ENCODE measurements around the gene LINGO3.
"Not testable (repeated sequence)": the region's sequence is repeated elsewhere in the genome, so short reads cannot be mapped to it uniquely, and the experiment has no call there.

The LINGO3 gene, protein sequence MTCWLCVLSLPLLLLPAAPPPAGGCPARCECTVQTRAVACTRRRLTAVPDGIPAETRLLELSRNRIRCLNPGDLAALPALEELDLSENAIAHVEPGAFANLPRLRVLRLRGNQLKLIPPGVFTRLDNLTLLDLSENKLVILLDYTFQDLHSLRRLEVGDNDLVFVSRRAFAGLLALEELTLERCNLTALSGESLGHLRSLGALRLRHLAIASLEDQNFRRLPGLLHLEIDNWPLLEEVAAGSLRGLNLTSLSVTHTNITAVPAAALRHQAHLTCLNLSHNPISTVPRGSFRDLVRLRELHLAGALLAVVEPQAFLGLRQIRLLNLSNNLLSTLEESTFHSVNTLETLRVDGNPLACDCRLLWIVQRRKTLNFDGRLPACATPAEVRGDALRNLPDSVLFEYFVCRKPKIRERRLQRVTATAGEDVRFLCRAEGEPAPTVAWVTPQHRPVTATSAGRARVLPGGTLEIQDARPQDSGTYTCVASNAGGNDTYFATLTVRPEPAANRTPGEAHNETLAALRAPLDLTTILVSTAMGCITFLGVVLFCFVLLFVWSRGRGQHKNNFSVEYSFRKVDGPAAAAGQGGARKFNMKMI

GRCh38 chr19:2308114-2308556 is at the start of gene LINGO3:
Gene LINGO3 (minus strand): TSS chr19:2308154. CDS start chr19:2291776, 16,378 bp downstream.
- DNase-seq = no peak

DNA sequence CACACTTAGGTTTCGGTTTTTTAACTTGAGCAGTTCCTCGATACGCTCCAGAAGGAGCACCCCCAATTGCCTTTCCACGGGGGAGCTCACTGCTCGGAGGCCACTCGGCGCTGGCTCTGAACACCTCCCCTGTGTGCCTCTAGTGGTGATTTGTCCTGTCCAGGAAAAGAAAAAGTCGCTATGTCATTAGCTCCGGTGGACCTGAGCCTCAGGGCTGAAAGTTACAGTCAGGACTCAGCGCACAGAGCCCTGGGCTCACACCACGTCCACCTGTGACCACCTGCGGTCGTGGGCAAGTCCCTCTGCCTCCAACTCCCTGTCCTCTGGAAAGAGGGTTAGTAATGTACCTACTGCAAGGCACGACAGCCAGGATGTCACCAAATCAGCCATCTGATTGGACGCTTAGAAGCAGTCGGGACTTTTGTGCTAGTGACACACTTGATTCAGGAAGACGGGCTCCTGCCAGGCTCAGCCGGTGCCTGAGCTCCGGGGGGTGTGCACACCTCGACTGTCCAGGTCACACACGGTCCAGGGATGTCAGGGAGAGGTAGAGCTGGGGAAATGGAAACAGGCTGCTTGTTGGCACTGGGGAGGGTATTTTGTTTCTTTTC is 48.2 kb upstream of the LINGO3 start:
- DNase-seq = no peak

GRCh38 chr19:2355168-2356035 is 47.4 kb upstream of the LINGO3 start:
- DNase-seq = no peak

GRCh38 chr19:2354670-2355069 is 46.7 kb upstream of the LINGO3 start:
- DNase-seq = no peak

- DNase-seq = no peak
Observed at GRCh38 chr19:2353887-2354592, 46.1 kb upstream of the LINGO3 start.

DNA sequence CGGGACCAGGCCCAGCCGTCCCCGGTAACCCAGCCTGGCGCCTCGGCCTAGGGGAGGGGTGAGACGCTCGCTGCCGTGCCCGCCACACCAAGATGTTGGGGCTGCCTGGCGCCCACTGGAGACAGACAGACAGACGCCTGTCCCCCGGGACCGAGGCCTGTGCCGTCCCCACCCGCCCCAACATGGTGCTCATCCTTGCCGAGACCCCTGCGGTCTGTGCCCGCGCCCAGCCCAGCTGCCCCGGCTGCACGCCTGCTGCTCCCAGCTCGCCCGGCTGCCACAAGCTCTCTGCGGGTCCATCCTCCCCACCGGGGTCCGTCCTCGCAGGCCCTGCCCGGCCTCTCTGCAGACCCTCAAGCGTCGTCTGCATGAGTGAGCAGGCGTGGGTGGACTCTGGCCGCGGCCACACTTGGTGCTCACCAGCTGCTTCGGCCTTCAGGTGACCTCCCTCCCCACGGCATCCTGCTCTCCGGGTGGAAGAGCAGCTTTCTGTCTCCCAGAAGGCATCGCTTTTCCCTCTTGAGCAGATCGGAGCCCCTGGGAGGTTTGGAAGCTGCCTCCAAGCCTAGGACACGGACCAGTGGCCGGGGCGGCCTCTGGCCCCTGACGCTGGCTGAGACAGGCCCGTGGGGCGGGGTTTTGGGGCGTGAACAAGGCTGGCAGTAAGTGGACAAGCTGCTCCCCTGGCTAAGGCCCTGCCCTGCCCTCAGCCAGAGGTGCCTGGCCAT is 45.4 kb upstream of the LINGO3 start:
- DNase-seq = no peak

- no peak for DNase-seq
Observed at GRCh38 chr19:2352121-2352520, 44.2 kb upstream of the LINGO3 start.

- DNase-seq = no peak
Observed at GRCh38 chr19:2351591-2351990, 43.6 kb upstream of the LINGO3 start.

DNA sequence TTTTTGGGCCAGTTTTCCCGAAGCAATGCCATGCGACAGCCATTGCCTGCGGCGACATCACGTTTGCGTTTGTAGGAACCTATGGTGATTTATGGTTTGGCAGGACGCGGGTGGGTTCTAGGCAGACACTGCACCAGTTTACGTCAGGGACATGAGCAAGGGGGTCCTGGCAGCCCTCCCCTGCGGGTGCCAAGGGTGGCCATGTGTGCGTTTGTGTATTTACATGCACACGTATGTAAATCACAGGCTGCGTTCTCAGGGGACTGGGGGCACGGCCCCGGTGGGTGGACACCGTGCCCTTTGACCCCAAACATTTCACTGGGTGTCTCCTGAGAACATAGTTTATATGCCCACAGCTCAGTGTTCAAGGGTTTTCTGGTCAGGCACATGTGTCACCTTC is 42.7 kb upstream of the LINGO3 start:
- no peak for DNase-seq

GRCh38 chr19:2349818-2350217 is 41.9 kb upstream of the LINGO3 start:
- DNase-seq = not testable (repeated sequence)

DNA sequence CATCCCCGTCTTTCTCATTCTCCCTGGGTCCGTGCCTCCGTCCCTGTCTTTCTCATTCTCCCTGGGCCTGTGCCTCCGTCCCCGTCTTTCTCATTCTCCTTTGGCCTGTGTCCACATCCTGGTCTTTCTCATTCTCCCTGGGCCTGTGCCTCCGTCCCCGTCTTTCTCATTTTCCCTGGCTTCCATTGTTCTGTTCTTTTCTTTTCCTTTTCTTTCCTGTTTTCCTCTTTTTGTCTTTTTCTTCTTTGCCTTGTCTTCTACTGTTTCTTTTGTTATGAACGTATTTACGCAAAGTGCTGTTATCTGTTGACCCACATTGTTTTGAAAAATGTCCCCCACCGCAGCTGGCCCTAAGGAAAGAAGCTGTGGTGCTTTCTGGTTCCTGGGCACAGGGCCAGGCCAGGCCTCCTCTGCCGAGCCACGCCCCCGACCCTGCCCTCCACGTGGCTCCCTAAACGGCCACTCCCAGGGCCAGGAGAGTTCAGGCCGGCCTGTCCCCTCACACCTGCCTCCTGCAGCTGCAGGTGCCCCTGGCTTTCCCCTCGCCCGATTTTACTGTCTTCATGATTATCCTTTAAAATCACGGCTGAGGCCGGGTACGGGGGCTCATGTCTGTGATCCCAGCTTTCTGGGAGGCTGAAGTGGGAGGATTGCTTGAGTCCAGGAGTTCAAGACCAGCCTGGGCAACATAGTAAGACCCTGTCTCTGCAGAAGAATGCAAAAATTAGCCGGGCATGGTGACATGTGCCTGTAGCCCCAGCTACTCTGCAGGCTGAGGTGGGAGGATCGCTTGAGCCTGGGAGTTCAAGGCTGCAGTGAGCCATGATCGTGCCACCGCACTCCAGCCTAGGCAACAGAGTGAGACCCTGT is 38.1 kb upstream of the LINGO3 start:
- no peak for DNase-seq

- no peak for DNase-seq
Observed at GRCh38 chr19:2345076-2345475, 37.1 kb upstream of the LINGO3 start.

GRCh38 chr19:2344381-2344870 is 36.5 kb upstream of the LINGO3 start:
- DNase-seq = no peak

DNA sequence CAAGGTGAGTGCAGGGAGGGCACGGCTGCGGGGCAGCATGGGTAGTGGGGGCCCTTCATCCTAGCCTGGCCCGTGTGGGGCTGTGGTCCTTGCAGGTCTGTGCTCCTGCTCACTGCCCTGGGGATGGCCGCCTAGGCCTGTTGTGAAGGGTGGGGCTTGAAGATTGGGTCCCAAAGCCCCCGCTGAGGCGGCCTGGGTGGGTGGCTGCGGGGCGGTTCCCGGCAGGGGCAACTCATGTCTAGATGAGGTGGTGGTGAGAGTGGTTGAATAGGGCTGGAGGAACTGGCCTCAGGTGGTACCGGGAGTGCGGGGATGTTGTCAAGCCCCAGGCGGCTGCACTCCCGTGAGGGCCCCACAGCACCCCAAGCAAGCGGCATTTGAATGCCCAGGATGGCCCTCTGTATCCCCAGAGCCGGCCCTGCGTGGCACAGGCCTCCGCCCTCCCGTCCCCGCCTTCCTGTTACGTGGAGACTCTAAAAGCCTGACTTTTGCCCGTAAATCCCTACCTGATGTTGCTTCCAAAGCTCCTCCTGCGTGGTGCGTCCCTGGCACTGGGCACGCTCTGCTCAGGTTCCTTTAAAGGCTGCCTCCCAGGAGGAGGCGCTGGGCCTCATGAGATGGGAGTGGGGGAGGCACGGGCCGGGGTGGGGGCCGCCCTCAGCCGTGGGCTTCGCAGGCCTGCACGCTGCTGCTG is 35.5 kb upstream of the LINGO3 start:
- DNase-seq = no peak

GRCh38 chr19:2342656-2343288 is 34.8 kb upstream of the LINGO3 start:
- DNase-seq = no peak

DNA sequence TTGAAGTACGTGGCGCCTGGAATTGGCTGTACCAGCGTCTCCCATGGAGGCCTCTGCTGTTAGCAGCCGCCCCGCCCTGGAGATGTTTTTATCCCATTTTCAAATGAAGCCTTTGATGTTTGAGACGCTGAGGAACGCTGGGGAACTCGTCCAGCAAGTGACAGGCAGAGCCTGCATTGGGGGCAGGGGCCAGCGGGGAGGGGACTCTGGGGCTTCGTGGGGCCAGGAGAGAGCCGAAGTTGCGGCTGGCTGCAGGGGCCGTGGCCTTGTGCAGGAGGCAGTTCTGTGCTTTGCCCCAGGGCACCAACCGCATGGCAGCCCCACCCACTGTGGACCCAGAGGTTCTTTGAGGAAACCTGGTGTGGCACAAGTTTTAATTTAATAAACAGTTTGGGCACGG is 34.0 kb upstream of the LINGO3 start:
- DNase-seq = no peak

- DNase-seq = no peak
Observed at GRCh38 chr19:2341244-2341751, 33.3 kb upstream of the LINGO3 start.

DNA sequence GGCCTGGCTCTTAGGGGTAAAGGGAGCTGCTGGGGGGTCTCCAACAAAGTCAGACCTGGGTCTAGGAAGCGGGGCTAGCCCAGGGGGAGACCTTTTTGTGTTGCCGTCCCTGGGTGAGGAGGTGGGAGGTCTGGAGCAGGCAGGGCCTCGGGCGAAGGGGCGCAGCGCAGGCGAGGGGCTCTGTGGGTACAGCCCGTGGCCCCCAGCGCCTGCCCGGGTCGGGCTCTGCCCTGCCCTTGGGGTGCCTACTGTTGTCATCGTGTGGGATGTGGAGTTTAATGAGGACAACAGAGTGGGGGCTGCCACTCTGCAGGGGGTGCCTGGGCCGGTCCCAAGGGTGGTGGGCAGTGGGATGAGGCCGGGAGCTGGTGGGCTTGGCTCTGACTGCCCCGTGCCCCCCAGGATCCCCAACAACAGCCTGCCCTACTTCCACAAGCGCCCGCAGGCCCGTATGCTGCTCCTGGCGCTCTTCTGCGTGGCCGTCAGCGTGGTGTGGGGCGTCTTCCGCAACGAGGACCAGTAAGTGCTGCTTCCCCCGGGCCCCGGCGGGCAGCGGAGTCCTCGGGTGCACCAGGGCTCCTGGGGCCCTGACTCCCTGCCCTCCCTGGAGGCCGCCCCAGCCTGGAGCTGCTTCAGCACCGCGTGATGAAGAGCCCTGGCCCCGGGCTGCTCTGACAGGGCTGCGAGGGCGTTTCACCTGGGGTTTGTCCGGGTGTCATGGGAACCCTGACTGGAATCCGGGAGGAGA is 32.7 kb upstream of the LINGO3 start:
- DNase-seq = no peak
